Panc1 (cell line): Measurements from ENCODE around the gene CACNA1C. TPM values are rescaled to one million over a fixed set of nuclear protein-coding genes. Genes with fewer than 3 reads are reported as not detected.

Source experiments
- ATAC-seq: fragments of 200-7000 bp; cut with Tn5 transposase; 2 replicates; pipeline ENCODE4 v1.9.1; 2020; ENCODE audit warnings: mild to moderate bottlenecking, moderate library complexity
- BruUV-seq: library from RNA; stranded (reverse); fragments of 400-500 nt; replicated peaks from 2 replicates; lab custom pipeline; 2021; lab: Mats Ljungman, UMichigan
- CTCF ChIA-PET: fragments of 300-600 bp; sonication (Branson Sonifier 250); formaldehyde crosslinking; loops from one replicate; lab custom pipeline; 2022; ENCODE audit warnings: antibody characterized with exemption; lab: Charles Lee
- POLR2A ChIA-PET: fragments of 300-600 bp; sonication (Branson Sonifier 250); formaldehyde crosslinking; loops from one replicate; lab custom pipeline; 2022; ENCODE audit warnings: antibody characterized with exemption; lab: Charles Lee
- DNase-seq: peaks from one replicate; pipeline ENCODE4 v3.0.0-alpha.2; 2010; ENCODE audit warnings: low read depth, low spot score
- H3K27ac ChIP-seq: 2 replicates; pipeline ENCODE4 v1.5.1; 2011; ENCODE audit warnings: mild to moderate bottlenecking, low read length, inconsistent platforms
- H3K27me3 ChIP-seq: fragments of 200-500 bp; sonication (Bioruptor generic); 2 replicates; pipeline ENCODE4 v1.6.0; 2014; ENCODE audit warnings: low read length, inconsistent platforms; ENCODE audit not compliant: control insufficient read depth, insufficient read depth
- H3K36me3 ChIP-seq: fragments of 200-500 bp; sonication (Bioruptor generic); 2 replicates; pipeline ENCODE4 v1.5.1; 2014; ENCODE audit warnings: inconsistent platforms, mild to moderate bottlenecking, low read length, moderate library complexity; ENCODE audit not compliant: control insufficient read depth, insufficient read depth
- H3K4me1 ChIP-seq: 2 replicates; pipeline ENCODE4 v1.5.1; 2011; ENCODE audit warnings: inconsistent platforms, mild to moderate bottlenecking, low read length, moderate library complexity; ENCODE audit not compliant: control insufficient read depth, insufficient read depth
- H3K4me3 ChIP-seq, 2 experiments: 2 replicates each; pipeline ENCODE4 v1.5.1; 2011 to 2012; ENCODE audit warnings: low read depth in 2 of 2, low read length in 2 of 2, mild to moderate bottlenecking in 2 of 2, inconsistent platforms in 1 of 2, moderate library complexity in 1 of 2
- H3K9me3 ChIP-seq: fragments of 200-500 bp; sonication (Bioruptor generic); 2 replicates; pipeline ENCODE4 v1.5.1; 2014; ENCODE audit warnings: low read depth, mild to moderate bottlenecking, inconsistent platforms, low read length, moderate library complexity; ENCODE audit not compliant: control insufficient read depth, insufficient read depth
- POLR2AphosphoS5 ChIP-seq: IDR thresholded peaks from 2 replicates; pipeline ENCODE4 v1.6.1; 2012; ENCODE audit warnings: mild to moderate bottlenecking, low read depth, low read length, moderate library complexity
- SIN3A ChIP-seq: IDR thresholded peaks from 2 replicates; pipeline ENCODE4 v1.6.1; 2012; ENCODE audit warnings: low read depth, mild to moderate bottlenecking, low read length, moderate library complexity, borderline replicate concordance; ENCODE audit not compliant: insufficient read depth
- TCF7L2 ChIP-seq: IDR thresholded peaks from 2 replicates; pipeline ENCODE4 v1.6.1; 2011; ENCODE audit warnings: mild to moderate bottlenecking, low read depth, low read length, inconsistent platforms
- in situ Hi-C: cut with HindIII; loops from 2 replicates; pipeline ENCODE4 v1.10.0; 2016; ENCODE audit warnings: low sequenced_read_pairs, low pct_unique_long_range_greater_than_20kb
- intact Hi-C: fragments of 100-400 bp; cut with micrococcal nuclease; formaldehyde crosslinking; loops from one replicate; pipeline ENCODE4 v1.10.0; 2022; ENCODE audit not compliant: unreplicated experiment
- total RNA-seq: library from RNA; stranded (reverse); gene quantifications from one replicate; pipeline ENCODE4 v1.2.1, GENCODE V29; 2021; ENCODE audit not compliant: unreplicated experiment
- TF ChIP-seq, protein P1 (sequence below): fragments of 450-650 bp; IDR thresholded peaks from 2 replicates; pipeline ENCODE4 v1.5.1; 2017; ENCODE audit warnings: mild to moderate bottlenecking
- TF ChIP-seq, protein P2 (sequence below), 2 experiments: IDR thresholded peaks; 2 replicates each; pipeline ENCODE4 v1.6.1; 2011 to 2012; ENCODE audit warnings: low read depth in 2 of 2, control low read depth in 1 of 2, low read length in 1 of 2, mild to moderate bottlenecking in 1 of 2, moderate library complexity in 1 of 2; ENCODE audit not compliant: insufficient read depth in 1 of 2

CACNA1C gene
- total RNA-seq, 1 experiment from 2014 or later: 0.03 TPM

DNA sequence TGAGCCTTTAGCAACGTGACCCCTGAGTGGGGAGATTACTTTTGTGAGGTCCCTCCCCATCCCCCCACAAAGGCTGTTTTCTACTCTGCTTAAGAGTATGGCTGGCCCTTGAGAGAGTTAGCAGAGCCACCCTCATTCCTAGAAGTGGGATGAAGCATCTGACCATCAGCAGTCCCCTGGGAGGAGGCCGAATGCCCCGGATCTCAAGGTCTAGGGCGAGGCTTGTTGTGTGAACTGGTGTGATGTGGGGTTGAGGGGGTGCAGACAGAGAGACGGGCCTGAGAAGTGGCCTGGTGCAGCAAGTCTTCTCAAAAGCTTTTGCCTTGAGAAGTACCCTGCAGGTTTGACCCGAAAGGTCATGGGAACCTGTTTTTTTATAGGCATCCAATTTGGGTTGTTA lies 589.0 kb downstream of the CACNA1C start:
- in situ Hi-C loops (no loop called here), intact Hi-C loops (no loop called here)
- Histone ChIP-seq H3K4me3 (no peak overlapping the region), H3K9me3 (no peaks in the 10 kb centered on the region), H3K36me3 (no peaks in the 10 kb centered on the region), H3K4me1 (no peaks in the 10 kb centered on the region), H3K27ac (no peak overlapping the region), H3K27me3 (no peaks in the 10 kb centered on the region)
- ChIA-PET CTCF (no interaction called here), POLR2A (no interaction called here)
- no TSS peak for BruUV-seq
- DNase-seq (no peak), ATAC-seq (no peak)
- TF ChIP-seq, protein P1, sequence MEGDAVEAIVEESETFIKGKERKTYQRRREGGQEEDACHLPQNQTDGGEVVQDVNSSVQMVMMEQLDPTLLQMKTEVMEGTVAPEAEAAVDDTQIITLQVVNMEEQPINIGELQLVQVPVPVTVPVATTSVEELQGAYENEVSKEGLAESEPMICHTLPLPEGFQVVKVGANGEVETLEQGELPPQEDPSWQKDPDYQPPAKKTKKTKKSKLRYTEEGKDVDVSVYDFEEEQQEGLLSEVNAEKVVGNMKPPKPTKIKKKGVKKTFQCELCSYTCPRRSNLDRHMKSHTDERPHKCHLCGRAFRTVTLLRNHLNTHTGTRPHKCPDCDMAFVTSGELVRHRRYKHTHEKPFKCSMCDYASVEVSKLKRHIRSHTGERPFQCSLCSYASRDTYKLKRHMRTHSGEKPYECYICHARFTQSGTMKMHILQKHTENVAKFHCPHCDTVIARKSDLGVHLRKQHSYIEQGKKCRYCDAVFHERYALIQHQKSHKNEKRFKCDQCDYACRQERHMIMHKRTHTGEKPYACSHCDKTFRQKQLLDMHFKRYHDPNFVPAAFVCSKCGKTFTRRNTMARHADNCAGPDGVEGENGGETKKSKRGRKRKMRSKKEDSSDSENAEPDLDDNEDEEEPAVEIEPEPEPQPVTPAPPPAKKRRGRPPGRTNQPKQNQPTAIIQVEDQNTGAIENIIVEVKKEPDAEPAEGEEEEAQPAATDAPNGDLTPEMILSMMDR: no peak
- TF ChIP-seq POLR2AphosphoS5: no peak

GRCh38 chr12:2642176-2642892 lies 589.5 kb downstream of the CACNA1C start:
- CTCF ChIA-PET: no interaction called here
- DNase-seq (no peak), ATAC-seq (no peak)
- in situ Hi-C loops (no loop called here), intact Hi-C loops (no loop called here)
- Histone ChIP-seq H3K27ac (no peak overlapping the region), H3K4me1 (no peaks in the 10 kb centered on the region), H3K4me3 (no peak overlapping the region), H3K9me3 (no peaks in the 10 kb centered on the region), H3K27me3 (no peaks in the 10 kb centered on the region), H3K36me3 (no peaks in the 10 kb centered on the region)
- POLR2A ChIA-PET: no interaction called here
- TF ChIP-seq, protein P1: no peak
- TF ChIP-seq, protein P2, sequence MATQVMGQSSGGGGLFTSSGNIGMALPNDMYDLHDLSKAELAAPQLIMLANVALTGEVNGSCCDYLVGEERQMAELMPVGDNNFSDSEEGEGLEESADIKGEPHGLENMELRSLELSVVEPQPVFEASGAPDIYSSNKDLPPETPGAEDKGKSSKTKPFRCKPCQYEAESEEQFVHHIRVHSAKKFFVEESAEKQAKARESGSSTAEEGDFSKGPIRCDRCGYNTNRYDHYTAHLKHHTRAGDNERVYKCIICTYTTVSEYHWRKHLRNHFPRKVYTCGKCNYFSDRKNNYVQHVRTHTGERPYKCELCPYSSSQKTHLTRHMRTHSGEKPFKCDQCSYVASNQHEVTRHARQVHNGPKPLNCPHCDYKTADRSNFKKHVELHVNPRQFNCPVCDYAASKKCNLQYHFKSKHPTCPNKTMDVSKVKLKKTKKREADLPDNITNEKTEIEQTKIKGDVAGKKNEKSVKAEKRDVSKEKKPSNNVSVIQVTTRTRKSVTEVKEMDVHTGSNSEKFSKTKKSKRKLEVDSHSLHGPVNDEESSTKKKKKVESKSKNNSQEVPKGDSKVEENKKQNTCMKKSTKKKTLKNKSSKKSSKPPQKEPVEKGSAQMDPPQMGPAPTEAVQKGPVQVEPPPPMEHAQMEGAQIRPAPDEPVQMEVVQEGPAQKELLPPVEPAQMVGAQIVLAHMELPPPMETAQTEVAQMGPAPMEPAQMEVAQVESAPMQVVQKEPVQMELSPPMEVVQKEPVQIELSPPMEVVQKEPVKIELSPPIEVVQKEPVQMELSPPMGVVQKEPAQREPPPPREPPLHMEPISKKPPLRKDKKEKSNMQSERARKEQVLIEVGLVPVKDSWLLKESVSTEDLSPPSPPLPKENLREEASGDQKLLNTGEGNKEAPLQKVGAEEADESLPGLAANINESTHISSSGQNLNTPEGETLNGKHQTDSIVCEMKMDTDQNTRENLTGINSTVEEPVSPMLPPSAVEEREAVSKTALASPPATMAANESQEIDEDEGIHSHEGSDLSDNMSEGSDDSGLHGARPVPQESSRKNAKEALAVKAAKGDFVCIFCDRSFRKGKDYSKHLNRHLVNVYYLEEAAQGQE (IDR thresholded peaks at IDR 0.05; ENCODE audit: insufficient read depth in 1 of 2, low read depth in 2 of 2, low read length in 1 of 2): no peak
- no peak for TF ChIP-seq POLR2AphosphoS5
- TF ChIP-seq TCF7L2: no peak
- no peak for TF ChIP-seq SIN3A
- BruUV-seq: no TSS peak
